GM18517 (cell line): ENCODE measurements around the gene MYBL2.
"Not testable (repeated sequence)": the region's sequence is repeated elsewhere in the genome, so short reads cannot be mapped to it uniquely, and the experiment has no call there.

Source experiments
- ATAC-seq: cut with Tn5 transposase; IDR thresholded peaks from one replicate; pipeline ENCODE4 v1.9.1; 2021; ENCODE audit warnings: mild to moderate bottlenecking, moderate library complexity; ENCODE audit not compliant: unreplicated experiment

The MYBL2 gene

DNA sequence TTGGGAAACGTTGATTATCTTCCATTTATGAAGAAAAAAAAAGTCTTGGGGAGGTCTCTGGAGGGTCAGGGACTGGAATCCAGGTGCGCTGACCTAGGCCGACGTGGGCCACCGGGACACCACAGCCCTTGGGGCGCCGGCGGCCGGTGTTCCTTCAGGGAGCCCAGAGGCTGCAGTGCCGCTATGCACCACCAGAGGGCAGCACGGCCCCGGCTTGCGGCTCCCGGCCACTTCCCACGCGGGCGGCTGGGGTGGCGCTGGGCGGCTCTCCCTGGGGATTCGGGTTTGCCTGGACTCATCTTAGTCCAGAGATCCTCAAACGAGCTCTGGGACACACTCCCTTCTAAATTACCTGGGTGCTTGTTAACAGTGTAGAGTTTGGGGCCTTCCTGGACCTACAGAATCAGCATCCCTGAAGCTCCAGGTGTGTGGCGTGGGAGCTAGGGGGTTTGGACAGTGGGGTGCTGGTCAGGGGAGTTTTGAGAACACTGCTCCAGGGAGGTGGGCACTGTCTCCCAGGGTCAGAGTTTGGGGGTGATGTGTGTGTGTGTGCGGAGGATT lies 82.9 kb downstream of the MYBL2 start:
- ATAC-seq: no peak

DNA sequence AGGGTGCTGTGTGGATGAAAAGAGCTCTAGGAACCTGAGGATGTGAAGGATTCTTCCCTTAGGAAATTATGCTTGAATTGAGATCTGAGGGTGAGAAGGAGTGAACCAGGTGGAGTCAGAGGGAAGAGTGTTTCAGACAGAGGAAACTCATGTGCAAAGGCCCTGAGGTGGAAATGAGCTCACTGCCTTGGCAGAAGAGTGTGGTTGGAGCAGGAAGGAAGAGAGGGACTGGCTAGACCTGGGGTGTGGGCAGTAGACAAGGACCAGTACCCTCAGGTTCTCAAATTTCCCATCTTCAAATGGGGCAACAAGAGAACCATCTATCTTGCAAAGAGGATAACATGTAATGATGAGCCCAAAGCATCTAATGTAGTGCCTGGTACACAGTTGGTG lies 83.9 kb downstream of the MYBL2 start:
- ATAC-seq: peak; percentile 1

DNA sequence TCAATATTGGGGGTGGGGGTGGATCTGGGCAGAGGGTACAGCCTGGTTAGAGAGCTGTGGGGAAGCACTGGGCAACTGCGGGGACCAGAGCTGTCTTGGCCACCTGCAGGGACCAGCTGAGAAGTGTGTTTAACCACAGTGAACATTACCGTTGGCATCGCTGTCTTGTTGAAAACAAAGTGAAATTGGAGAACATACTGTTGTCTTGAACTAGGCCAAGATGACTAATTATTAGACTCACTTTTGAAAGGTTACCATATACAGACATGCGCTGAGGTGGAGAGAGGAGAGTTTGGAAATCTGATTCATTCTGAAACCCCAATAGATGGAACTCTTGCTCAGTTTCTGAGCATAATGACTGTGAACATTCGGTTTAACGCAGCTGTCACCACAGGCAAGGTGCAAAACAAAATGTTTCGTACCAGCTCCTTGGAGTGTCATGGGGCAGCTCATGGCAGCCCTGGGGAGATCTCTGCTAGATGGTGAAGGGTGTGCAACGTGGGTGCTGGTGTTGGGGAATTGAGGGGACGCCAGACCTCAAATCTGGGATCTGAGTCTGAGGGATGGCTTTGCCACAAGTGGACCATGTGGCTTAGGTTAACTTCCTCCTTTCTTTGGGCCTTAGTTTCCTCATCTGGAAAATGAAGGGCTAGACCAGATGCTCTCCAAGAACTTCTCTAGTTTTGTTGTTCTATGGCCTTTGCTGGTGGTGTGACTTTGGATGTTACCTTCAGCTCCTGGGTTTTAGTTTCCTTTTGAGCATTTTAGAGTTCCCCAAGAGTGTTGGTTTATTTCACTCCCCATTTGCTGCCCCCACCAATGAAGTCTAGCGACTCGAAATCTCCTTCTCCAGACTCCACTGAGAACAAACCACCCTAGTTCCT lies 84.5 kb downstream of the MYBL2 start:
- ATAC-seq: peak; percentile 83

DNA sequence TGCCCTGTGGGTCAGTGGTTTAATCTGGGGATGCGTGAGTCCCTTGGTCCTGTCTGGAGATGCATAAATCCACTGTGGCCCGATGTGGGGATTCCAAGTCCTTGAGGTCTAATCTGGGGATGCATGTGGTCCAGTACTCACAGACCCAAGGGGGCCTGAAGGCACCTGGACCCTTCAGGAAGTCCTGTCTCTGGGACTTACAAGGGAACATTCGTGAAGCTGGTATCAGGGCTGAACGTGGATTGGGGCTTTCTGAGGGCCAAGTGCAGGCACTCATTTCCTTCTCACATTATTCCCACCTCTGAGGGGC lies 85.1 kb downstream of the MYBL2 start:
- ATAC-seq: no peak

DNA sequence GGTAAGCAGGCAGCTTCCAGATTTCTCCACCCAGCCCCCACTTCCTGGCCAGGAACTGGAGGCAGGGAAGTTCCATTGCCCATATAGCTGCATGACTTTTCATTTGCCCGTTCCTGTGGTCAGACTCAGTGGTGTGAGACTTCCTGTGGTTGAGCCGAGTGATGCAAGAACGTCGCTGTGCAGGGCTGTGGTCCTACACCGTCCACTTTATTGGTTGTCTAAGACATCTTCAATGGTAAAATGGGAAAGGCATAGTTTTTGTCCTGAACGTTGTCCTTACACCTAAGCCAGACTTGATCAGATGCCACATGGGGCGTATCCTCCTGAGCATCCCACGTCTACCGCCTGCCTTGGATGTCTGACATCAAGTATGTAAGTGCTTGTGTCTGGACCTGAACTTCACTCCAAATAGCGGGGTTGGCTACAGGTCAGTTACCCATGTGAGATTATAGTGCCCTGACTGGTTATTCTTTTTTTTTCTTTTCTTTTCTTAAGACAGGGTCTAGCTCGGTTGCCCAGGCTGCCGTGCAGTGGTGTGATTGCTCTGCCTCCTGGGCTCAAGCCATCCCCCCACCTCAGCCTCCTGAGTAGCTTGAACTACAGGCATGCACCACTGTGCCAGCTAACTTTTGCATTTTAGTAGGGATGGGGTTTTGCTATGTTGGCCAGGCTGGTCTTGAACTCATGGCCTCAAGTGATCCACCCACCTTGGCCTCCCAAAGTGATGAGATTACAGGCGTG lies 85.8 kb downstream of the MYBL2 start:
- ATAC-seq: peak; percentile 55

DNA sequence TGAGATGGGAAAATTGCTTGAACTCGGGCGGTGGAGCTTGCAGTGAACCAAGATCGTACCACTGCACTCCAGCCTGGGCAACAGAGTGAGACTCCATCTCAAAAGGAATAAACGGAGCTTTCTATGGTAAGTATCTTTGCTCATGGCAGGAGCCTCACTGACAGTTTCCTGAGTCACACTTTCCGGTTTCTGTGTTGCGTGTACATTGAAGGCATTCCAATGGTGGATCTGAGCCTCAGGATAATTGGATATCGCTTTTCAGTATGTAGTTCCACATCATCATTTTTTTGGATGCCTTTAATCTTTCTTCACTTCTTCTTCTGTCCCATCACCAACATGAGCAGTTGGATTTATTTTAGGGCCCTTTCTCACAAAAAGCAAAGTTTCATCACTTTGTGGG lies 88.5 kb downstream of the MYBL2 start:
- ATAC-seq: no peak

DNA sequence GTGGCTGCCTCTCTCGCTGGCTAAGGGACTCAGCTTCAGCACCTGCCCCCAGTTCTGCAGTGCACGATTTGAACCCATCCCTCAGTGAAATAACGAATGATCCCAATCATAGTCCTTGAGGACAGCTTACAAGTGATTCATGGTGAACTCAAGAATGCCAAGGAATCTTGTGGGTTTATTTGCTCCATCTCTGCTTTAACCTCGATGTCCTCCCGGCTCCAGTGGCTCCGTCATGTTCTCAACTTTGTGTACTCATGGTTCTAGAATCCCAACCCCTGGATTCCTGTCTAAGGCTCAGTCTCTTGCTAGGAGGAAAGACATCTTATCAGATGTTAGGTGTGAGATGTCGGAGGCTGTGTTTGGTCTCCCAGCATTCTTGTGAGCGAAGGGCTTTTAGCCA lies 88.9 kb downstream of the MYBL2 start:
- ATAC-seq: no peak

DNA sequence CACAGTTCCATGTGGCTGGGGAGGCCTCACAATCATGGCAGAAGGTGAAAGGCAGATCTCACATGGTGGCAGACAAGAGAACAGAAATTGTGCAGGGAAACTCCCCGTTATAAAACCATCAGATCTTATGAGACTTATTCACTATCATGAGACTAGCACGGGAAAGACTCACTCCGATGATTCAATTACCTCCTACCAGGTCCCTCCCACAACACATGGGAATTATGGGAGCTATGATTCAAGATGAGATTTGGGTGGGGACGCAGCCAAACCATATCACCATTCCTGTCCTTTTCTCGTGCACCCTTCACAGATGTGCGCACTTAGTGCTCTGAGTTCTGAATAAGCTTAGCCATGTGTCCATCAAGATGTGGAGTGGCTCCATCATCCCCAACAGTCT lies 91.0 kb downstream of the MYBL2 start:
- not testable (repeated sequence) for ATAC-seq

DNA sequence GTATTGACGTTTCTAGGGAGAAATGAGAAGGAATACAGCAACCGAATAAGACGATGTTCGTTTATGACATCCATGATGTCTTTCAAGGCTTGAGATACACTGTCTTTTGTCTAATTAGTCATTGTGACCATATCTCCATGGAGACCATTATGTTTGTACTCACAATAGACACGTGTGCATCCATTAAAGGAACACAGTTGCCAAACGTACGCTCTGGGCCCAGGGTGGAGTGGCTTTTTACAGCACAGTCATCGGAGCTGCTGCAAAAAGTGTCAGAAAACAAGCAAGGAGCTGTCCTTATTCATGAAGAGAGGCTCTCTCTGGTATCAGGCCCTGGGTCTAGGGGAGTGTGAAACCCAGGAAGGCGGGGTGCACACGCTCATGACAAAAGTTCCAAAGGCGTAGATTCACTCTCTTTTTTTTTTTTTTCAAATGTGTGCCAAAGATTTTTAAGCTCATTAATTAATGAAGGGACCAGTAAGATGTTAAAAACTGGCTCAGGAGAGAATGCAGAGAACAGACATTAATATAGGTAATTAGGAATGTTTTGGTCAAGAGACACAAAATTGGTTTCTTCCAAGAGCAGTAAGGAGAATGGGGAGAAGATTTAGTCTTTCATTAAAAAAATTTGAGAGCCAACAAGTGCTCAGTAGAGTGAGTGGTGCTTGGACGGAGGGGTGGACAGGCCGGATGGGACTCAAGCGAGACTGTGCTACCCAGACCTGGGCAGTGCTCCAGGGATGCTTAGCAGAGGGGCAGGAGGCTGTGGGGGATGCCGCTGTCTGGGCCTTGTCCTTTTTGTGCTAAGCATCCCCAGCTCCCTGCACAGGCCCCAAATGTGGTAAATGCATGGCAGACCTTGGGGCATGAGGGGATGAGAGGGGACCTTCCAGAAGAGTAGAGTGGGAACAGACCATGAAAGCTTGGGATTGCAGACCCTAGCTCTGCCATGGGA lies 94.7 kb downstream of the MYBL2 start:
- no peak for ATAC-seq

DNA sequence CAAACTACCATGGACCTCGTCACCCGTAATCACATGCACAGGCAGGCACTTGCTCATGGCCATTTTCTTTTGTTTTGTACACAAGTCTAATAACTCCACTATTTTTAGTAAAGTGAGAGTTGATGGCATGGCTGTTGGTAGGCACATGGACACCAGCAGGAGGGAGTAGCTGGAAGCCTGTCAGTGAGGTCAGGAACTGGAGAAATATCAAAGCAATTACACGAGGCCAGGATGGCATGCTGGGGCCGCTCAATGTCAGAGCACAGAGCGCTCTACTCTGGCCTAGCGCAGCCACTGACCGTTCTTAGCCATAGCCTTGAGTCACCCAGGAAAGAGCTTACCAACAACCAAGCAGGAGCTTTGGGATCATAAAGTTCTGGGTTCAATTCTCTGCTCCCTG lies 96.0 kb downstream of the MYBL2 start:
- ATAC-seq: no peak

DNA sequence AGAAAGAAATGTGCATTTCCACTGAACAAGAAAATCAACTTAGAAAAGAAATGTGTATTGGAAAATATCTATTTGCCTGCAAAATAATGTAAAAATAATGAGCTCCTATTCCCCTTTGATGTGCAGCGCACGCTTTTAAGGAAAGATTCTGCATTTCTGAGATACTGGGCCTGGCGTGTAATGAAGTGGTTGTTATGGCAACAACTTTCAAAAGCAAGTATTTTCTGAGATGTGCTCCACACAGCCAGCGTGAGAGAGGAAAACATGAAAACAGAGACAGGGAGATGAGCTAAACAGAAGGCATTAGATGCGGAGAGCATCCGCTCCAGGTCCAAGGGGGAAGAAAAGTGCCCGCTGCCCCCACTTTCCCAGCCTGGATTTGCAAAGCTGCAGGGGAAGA lies 99.0 kb downstream of the MYBL2 start:
- ATAC-seq: no peak
